Suprapubic skin (tissue), 3 donors: Measurements from ENCODE around the gene SLC39A12.

Source experiments
- EP300 ChIP-seq: sonication (generic); formaldehyde crosslinking; IDR thresholded peaks from one replicate; pipeline ENCODE4 v1.6.1; 2017; ENCODE audit warnings: antibody characterized with exemption
- TF ChIP-seq, protein P1 (sequence below), 2 donors: fragments of 200-600 bp in 1 of 2; fragments of 450-650 bp in 1 of 2; sonication (generic) in 1 of 2; IDR thresholded peaks; one replicate each; pipeline ENCODE4 v1.5.1; 2016 to 2019; ENCODE audit warnings: antibody characterized with exemption in 2 of 2, mild to moderate bottlenecking in 1 of 2, moderate library complexity in 1 of 2

DNA sequence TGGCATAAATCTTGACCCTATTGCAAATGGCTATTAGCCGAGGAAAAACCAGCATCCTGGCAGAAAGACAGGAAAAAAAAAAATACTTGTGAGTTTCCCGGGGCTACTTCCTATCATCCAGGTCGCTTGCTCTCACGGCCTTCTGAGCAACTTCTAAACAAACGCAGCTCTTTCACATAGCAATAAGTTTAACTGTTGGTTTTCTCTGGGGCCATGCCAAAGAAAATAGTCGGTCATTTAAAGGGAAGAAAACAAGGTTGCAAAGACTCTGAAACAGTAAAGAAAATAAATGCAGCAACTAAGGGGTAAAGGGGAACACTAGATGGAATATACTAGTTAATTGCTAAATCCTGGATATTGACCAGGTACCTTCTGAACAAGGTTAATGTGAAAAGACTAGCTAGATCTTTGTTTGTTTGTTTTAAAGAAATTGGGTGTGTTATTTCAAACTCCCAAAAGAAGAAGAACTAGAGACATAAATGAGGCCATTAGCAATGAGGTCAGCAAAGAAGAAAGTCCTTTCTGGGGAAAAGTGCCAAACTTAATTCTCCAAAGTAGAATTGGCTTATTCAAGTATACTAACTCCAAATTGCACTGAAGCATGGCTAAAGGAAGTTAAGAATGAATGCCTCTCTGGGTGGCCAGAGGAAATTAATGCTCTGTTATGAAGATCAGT, 54.2 kb downstream of the SLC39A12 start:
- TF ChIP-seq, protein P1, sequence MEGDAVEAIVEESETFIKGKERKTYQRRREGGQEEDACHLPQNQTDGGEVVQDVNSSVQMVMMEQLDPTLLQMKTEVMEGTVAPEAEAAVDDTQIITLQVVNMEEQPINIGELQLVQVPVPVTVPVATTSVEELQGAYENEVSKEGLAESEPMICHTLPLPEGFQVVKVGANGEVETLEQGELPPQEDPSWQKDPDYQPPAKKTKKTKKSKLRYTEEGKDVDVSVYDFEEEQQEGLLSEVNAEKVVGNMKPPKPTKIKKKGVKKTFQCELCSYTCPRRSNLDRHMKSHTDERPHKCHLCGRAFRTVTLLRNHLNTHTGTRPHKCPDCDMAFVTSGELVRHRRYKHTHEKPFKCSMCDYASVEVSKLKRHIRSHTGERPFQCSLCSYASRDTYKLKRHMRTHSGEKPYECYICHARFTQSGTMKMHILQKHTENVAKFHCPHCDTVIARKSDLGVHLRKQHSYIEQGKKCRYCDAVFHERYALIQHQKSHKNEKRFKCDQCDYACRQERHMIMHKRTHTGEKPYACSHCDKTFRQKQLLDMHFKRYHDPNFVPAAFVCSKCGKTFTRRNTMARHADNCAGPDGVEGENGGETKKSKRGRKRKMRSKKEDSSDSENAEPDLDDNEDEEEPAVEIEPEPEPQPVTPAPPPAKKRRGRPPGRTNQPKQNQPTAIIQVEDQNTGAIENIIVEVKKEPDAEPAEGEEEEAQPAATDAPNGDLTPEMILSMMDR (IDR thresholded peaks at IDR 0.05): no peak
- TF ChIP-seq EP300: no peak
